Measurements from ENCODE around the gene ROBO1. TPM values are rescaled to one million over a fixed set of nuclear protein-coding genes. Genes with fewer than 3 reads are reported as not detected.

Gene ROBO1
- total RNA-seq, 1 experiment from 2014 or later: 67.6 TPM

GRCh38 chr3:79268422-79268821, 499.4 kb downstream of the ROBO1 start:
- POLR2A ChIA-PET (ENCODE audit: low non-redundant PET): no interaction called here
- Histone ChIP-seq H3K9me3 (ENCODE audit: low read depth, low read length, poor library complexity, severe bottlenecking) (no peaks in the 10 kb centered on the region), H3K4me3 (ENCODE audit: low read depth, low read length, poor library complexity, severe bottlenecking) (no peak overlapping the region), H3K36me3 (ENCODE audit: insufficient read depth, low read length, poor library complexity, severe bottlenecking) (no peaks in the 10 kb centered on the region), H3K27me3 (replicated peaks; ENCODE audit: insufficient read depth, low read depth, low read length, poor library complexity) (no peaks in the 10 kb centered on the region), H3K4me1 (ENCODE audit: insufficient read depth, low read length, poor library complexity, severe bottlenecking) (no peaks in the 10 kb centered on the region), H3K27ac (ENCODE audit: low read depth, low read length, poor library complexity, severe bottlenecking) (no peak overlapping the region)
- DNase-seq (ENCODE audit: low spot score): no peak
- BruUV-seq (replicated peaks): no TSS peak
- TF ChIP-seq EZH2 (IDR thresholded peaks at IDR 0.05; ENCODE audit: borderline replicate concordance, low read depth, low read length, poor library complexity, severe bottlenecking) (no peak), CTCF (conservative IDR thresholded peaks at IDR 0.05; ENCODE audit: low read depth, low read length) (no peak)
- intact Hi-C loops (cut with micrococcal nuclease; ENCODE audit: unreplicated experiment): no loop called here
- CTCF ChIA-PET: no interaction called here

- intact Hi-C loops (cut with micrococcal nuclease; ENCODE audit: unreplicated experiment): no loop called here
- Histone ChIP-seq H3K27me3 (replicated peaks; ENCODE audit: insufficient read depth, low read depth, low read length, poor library complexity) (no peaks in the 10 kb centered on the region), H3K36me3 (ENCODE audit: insufficient read depth, low read length, poor library complexity, severe bottlenecking) (no peaks in the 10 kb centered on the region), H3K4me3 (ENCODE audit: low read depth, low read length, poor library complexity, severe bottlenecking) (no peak overlapping the region), H3K9me3 (ENCODE audit: low read depth, low read length, poor library complexity, severe bottlenecking) (no peaks in the 10 kb centered on the region), H3K27ac (ENCODE audit: low read depth, low read length, poor library complexity, severe bottlenecking) (no peak overlapping the region), H3K4me1 (ENCODE audit: insufficient read depth, low read length, poor library complexity, severe bottlenecking) (no peaks in the 10 kb centered on the region)
- no peak for DNase-seq (ENCODE audit: low spot score)
- ChIA-PET POLR2A (ENCODE audit: low non-redundant PET) (no interaction called here), CTCF (no interaction called here)
- TF ChIP-seq CTCF (conservative IDR thresholded peaks at IDR 0.05; ENCODE audit: low read depth, low read length) (no peak), EZH2 (IDR thresholded peaks at IDR 0.05; ENCODE audit: borderline replicate concordance, low read depth, low read length, poor library complexity, severe bottlenecking) (no peak)
- BruUV-seq (replicated peaks): no TSS peak
Measured at GRCh38 chr3:79264892-79265291, 502.9 kb downstream of the ROBO1 start.

- Histone ChIP-seq H3K27ac (ENCODE audit: low read depth, low read length, poor library complexity, severe bottlenecking) (no peak overlapping the region), H3K36me3 (ENCODE audit: insufficient read depth, low read length, poor library complexity, severe bottlenecking) (no peaks in the 10 kb centered on the region), H3K4me3 (ENCODE audit: low read depth, low read length, poor library complexity, severe bottlenecking) (no peak overlapping the region), H3K4me1 (ENCODE audit: insufficient read depth, low read length, poor library complexity, severe bottlenecking) (no peaks in the 10 kb centered on the region), H3K9me3 (ENCODE audit: low read depth, low read length, poor library complexity, severe bottlenecking) (no peaks in the 10 kb centered on the region), H3K27me3 (replicated peaks; ENCODE audit: insufficient read depth, low read depth, low read length, poor library complexity) (no peaks in the 10 kb centered on the region)
- TF ChIP-seq CTCF (conservative IDR thresholded peaks at IDR 0.05; ENCODE audit: low read depth, low read length): no peak
- no peak for TF ChIP-seq EZH2 (IDR thresholded peaks at IDR 0.05; ENCODE audit: borderline replicate concordance, low read depth, low read length, poor library complexity, severe bottlenecking)
- intact Hi-C loops (cut with micrococcal nuclease; ENCODE audit: unreplicated experiment): no loop called here
- CTCF ChIA-PET: no interaction called here
- no peak for DNase-seq (ENCODE audit: low spot score)
- BruUV-seq (replicated peaks): no TSS peak
- POLR2A ChIA-PET (ENCODE audit: low non-redundant PET): no interaction called here
Measured at GRCh38 chr3:79263423-79263822, 504.4 kb downstream of the ROBO1 start.

Measured in A673 (cell line).